IgD-negative memory B cell (primary cell): ENCODE data around the gene USP35. TPM values are rescaled to one million over a fixed set of nuclear protein-coding genes. Genes with fewer than 3 reads are reported as not detected.
"Not testable (repeated sequence)": the region's sequence is repeated elsewhere in the genome, so short reads cannot be mapped to it uniquely, and the experiment has no call there.

Experiments
- H3K27ac Mint-ChIP-seq, 3 donors: one replicate each; pipeline ENCODE4 v1.8.0; 2020 to 2022; ENCODE audit warnings: mild to moderate bottlenecking in 3 of 3, mixed read lengths in 3 of 3, moderate library complexity in 1 of 3
- H3K27me3 Mint-ChIP-seq: one replicate; pipeline ENCODE4 v1.8.0; 2021; ENCODE audit warnings: mixed read lengths
- H3K36me3 Mint-ChIP-seq: one replicate; pipeline ENCODE4 v1.8.0; 2020; ENCODE audit warnings: mild to moderate bottlenecking, mixed read lengths
- H3K4me1 Mint-ChIP-seq, 3 donors: one replicate each; pipeline ENCODE4 v1.8.0; 2020 to 2022; ENCODE audit warnings: mixed read lengths in 3 of 3, mild to moderate bottlenecking in 1 of 3
- H3K4me3 Mint-ChIP-seq, 4 donors: one replicate each; pipeline ENCODE4 v1.8.0; 2020 to 2022; ENCODE audit warnings: mild to moderate bottlenecking in 4 of 4, mixed read lengths in 4 of 4, moderate library complexity in 3 of 4
- H3K9me3 Mint-ChIP-seq, 3 donors: one replicate each; pipeline ENCODE4 v1.8.0; 2020 to 2021; ENCODE audit warnings: mixed read lengths in 3 of 3, mild to moderate bottlenecking in 1 of 3
- polyA plus RNA-seq: library from polyadenylated mRNA; unstranded; fragments of 300-500 nt; fragmentation: Illumina TruSeq; gene quantifications from one replicate; pipeline ENCODE4 v1.2.3, GENCODE V29; 2021

The USP35 gene
- polyA plus RNA-seq, 1 donor from 2014 or later: 0.30 TPM

GRCh38 chr11:78224506-78224905, 35.8 kb downstream of the USP35 start:
- peaks cover 22 to 34% (median 32%) of the 10 kb centered on the region in 3 donors for H3K4me1 Mint-ChIP-seq
- H3K27ac Mint-ChIP-seq: peak overlapping the region in 1 of 3 donors; percentile 47
- no peaks in the 10 kb centered on the region for H3K9me3 Mint-ChIP-seq
- H3K4me3 Mint-ChIP-seq: peak overlapping the region in 1 of 4 donors; percentile 43
- H3K27me3 Mint-ChIP-seq: no peaks in the 10 kb centered on the region
- H3K36me3 Mint-ChIP-seq: peaks cover 18% of the 10 kb centered on the region

DNA sequence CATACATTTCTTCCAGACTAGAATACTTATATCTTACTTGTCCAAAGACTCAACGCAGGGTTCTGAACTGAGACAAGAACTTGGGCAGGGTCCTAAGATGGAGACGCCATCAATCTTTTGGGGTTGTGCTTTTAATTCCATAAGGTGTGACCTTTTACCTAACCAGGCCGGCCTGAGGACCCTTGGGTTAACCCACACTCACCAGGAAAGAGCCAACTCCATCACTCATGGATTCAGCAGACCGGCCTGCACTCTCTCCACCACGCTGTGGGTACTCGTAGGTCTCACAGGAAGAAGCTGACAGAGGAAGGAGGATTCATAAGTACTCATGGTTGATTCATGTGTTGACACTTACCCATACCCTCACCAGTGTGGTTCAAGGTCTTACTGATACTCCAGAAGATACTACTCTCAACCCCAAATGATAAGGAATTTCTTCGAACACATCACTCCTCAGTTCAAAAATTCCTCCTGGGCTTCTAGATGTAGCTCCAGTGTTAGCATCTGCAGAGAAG, 36.2 kb downstream of the USP35 start:
- Mint-ChIP-seq H3K4me3 (no peak overlapping the region), H3K27me3 (no peaks in the 10 kb centered on the region), H3K27ac (peak overlapping the region in 2 of 3 donors; percentile 47 to 76), H3K36me3 (peaks cover 18% of the 10 kb centered on the region), H3K9me3 (no peaks in the 10 kb centered on the region), H3K4me1 (peaks cover 22 to 34% (median 34%) of the 10 kb centered on the region in 3 donors)

- H3K27ac Mint-ChIP-seq: no peak overlapping the region
- H3K4me1 Mint-ChIP-seq: peaks cover 22 to 37% (median 34%) of the 10 kb centered on the region in 3 donors
- H3K9me3 Mint-ChIP-seq: no peaks in the 10 kb centered on the region
- peaks cover 6% of the 10 kb centered on the region for H3K36me3 Mint-ChIP-seq
- no peak overlapping the region for H3K4me3 Mint-ChIP-seq
- no peaks in the 10 kb centered on the region for H3K27me3 Mint-ChIP-seq
Observed at GRCh38 chr11:78226684-78227680, 38.3 kb downstream of the USP35 start.

- no peaks in the 10 kb centered on the region for H3K9me3 Mint-ChIP-seq
- peaks cover 22 to 37% (median 29%) of the 10 kb centered on the region in 3 donors for H3K4me1 Mint-ChIP-seq
- peaks cover 6% of the 10 kb centered on the region for H3K36me3 Mint-ChIP-seq
- peak overlapping the region in 1 of 3 donors; percentile 41 for H3K27ac Mint-ChIP-seq
- H3K27me3 Mint-ChIP-seq: no peaks in the 10 kb centered on the region
- peak overlapping the region in 1 of 4 donors; percentile 73 for H3K4me3 Mint-ChIP-seq
Observed at GRCh38 chr11:78227921-78228320, 39.2 kb downstream of the USP35 start.

DNA sequence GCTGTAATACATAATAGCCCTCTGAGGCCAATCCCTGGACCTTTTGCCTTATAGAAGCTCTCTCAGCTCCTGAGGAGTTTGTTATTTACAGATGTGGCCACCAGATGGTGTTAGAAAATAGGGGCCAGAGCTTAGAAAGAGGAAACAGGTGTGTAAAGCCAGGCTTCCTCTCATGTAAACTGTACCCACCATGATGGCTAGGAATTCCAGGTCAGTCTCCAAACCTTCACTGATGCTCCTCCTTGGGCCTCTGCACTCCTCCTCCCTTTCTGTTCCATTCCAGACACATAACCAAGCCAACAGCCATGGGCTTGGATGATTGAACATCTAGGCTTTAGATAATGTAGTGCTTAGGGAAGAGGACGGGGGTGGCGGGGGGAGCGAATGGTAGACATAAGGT, 39.7 kb downstream of the USP35 start:
- Mint-ChIP-seq H3K27me3 (no peaks in the 10 kb centered on the region), H3K9me3 (no peaks in the 10 kb centered on the region), H3K36me3 (peaks cover 6% of the 10 kb centered on the region), H3K27ac (no peak overlapping the region), H3K4me1 (peaks cover 20 to 31% (median 25%) of the 10 kb centered on the region in 3 donors), H3K4me3 (no peak overlapping the region)

DNA sequence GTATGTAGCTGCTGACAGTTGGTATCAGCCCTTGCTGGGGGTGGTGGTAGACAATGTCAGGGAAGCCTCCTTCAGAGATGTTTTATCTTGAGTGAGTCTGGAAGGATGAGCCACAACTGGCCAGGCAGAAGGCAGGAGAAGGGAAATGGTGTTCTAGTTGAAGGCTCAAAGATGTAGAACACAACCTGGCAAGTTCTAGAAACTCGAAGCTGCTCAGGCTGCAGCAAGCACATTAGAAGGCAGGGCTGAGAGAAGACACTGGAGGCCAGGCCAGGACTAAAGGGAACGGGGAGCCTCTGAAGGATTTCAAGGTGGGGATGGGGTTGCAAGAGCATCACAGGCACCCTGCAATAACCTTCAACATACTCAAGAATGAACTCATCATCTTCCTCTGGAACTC, 40.4 kb downstream of the USP35 start:
- H3K27ac Mint-ChIP-seq: no peak overlapping the region
- H3K27me3 Mint-ChIP-seq: no peaks in the 10 kb centered on the region
- peaks cover 6% of the 10 kb centered on the region for H3K36me3 Mint-ChIP-seq
- H3K4me3 Mint-ChIP-seq: no peak overlapping the region
- H3K4me1 Mint-ChIP-seq: peaks cover 16 to 27% (median 20%) of the 10 kb centered on the region in 3 donors
- H3K9me3 Mint-ChIP-seq: no peaks in the 10 kb centered on the region

DNA sequence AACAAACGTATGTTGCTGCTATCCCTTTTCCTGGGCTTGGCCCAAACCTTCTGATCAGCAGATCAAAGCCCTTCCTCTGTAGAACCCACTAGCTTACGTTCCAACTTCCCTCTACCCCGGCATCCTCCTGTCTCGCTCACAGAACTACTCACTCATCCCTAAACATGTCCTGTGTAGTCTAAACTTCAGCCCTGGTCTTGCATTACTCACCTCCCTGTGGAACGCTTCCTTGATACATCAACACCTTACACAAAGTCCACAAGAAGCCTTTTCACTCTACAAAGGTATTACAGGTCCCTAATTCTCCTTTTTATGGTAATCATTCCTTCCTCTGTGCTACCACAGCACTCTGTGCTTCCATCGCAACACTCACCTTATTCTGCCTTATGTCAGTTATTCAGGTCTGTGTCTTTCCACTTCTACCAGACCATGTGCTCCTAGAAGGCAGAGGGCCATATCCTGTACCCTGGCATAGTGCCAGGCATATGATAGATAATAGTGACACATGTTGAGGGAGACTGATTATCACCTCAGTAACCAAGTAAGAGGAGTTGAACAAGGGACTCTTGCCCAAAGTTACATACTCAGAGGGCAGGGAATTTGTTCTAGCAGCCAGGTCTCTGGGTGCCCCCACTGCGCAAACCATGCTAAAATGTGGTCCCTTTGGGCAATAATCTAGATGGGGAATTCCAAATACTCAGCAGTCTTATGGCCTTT, 41.6 kb downstream of the USP35 start:
- Mint-ChIP-seq H3K36me3 (peaks cover under 1% of the 10 kb centered on the region), H3K4me1 (peaks cover 9 to 18% (median 15%) of the 10 kb centered on the region in 3 donors), H3K9me3 (no peaks in the 10 kb centered on the region), H3K27ac (no peak overlapping the region), H3K27me3 (no peaks in the 10 kb centered on the region), H3K4me3 (no peak overlapping the region)

DNA sequence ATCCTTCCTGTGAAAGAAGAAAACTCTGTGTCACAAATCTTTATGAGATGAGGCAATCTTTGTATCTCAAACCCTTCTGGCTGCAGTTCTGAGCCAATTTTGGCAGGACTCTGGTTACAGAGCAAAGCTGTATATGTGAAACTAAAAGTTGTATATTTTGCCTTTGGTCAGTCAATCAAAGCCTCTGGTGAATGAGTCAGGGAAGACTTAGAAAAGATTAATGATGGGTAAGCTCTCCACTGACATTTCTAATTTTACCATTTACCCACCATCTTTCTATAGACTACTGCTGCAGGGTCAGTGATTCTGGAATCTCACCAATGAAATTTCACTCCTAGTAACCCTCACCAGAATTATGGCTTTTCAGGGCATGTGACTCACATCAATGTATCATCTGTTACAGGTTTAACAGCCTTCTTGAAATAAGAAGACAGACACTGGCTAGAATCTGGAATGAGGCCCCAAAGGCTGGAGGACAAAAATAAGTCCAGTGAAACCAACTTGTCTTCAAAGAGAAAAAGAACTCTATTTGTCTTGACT, 43.3 kb downstream of the USP35 start:
- Mint-ChIP-seq H3K27ac (no peak overlapping the region), H3K4me3 (no peak overlapping the region), H3K36me3 (peaks cover 4% of the 10 kb centered on the region), H3K27me3 (no peaks in the 10 kb centered on the region), H3K4me1 (peaks cover 9 to 17% (median 15%) of the 10 kb centered on the region in 3 donors), H3K9me3 (no peaks in the 10 kb centered on the region)

GRCh38 chr11:78233046-78233445, 44.3 kb downstream of the USP35 start:
- not testable (repeated sequence) for H3K27me3 Mint-ChIP-seq, H3K9me3 Mint-ChIP-seq, H3K27ac Mint-ChIP-seq, H3K4me3 Mint-ChIP-seq
- peaks cover 14% of the 10 kb centered on the region for H3K36me3 Mint-ChIP-seq
- H3K4me1 Mint-ChIP-seq: peaks cover 6 to 12% (median 10%) of the 10 kb centered on the region in 3 donors

DNA sequence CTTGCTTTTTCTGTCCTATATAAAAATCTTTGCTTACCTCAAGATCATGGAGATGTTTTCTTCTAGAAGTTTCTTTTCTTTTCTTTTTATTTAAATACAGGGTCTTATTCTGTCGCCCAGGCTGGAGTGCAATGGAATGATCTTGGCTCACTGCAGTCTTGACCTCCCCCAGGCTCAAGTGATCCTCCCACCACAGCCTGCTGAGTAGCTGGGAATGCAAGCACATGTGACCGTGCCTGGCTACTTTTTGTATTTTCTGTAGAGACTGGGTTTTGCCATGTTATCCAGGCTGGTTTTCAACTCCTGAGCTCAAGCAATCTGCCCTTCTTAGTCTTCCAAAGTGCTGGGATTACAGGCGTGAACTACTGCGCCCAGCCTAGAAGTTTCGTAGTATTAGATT, 45.3 kb downstream of the USP35 start:
- H3K36me3 Mint-ChIP-seq: peaks cover 18% of the 10 kb centered on the region
- no peak overlapping the region for H3K27ac Mint-ChIP-seq
- H3K4me1 Mint-ChIP-seq: peaks cover 0 to 5% (median 4%) of the 10 kb centered on the region in 3 donors
- no peak overlapping the region for H3K4me3 Mint-ChIP-seq
- H3K27me3 Mint-ChIP-seq: no peaks in the 10 kb centered on the region
- H3K9me3 Mint-ChIP-seq: peaks cover 0 to 8% (median 5%) of the 10 kb centered on the region in 3 donors

DNA sequence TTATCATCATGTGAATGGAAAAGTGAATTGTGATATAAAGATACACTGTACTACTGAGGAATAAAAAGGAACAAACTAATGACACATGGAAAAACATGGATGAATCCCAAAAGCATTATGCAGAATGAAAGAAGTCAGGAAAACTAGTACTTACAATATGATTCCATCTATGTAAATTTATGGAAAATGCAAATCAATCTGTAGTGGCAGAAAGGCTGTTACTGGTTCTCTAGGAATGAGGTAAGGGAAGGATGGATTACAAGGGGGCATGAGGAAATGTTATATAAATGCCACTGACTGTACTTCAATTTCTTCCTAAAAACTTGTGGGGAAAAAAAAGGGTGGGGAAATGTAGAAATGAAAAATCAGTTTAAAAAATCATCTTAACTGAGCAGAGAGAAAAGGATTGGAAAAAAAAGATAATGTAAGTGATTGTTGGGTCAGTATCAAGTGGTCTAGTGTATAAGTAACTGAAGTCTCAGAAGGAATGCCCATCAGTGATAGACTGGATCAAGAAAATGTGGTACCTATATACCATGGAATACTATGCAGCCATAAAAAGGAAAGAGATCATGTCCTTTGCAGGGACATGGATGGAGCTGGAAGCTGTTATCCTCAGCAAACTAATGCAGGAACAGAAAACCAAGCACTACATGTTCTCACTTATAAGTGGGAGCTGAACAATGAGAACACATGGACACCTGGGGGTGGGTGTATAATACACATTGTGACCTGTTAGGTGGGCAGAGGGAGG, 48.8 kb downstream of the USP35 start:
- Mint-ChIP-seq H3K4me3 (no peak overlapping the region), H3K4me1 (peaks cover 0 to 4% (median 0%) of the 10 kb centered on the region in 3 donors), H3K9me3 (peaks cover 10 to 18% (median 13%) of the 10 kb centered on the region in 3 donors), H3K27ac (no peak overlapping the region), H3K36me3 (peaks cover 27% of the 10 kb centered on the region), H3K27me3 (no peaks in the 10 kb centered on the region)

GRCh38 chr11:78239781-78240180, 51.1 kb downstream of the USP35 start:
- peaks cover 10 to 18% (median 13%) of the 10 kb centered on the region in 3 donors for H3K9me3 Mint-ChIP-seq
- H3K4me1 Mint-ChIP-seq: peaks cover 7 to 13% (median 9%) of the 10 kb centered on the region in 3 donors
- peaks cover 36% of the 10 kb centered on the region for H3K36me3 Mint-ChIP-seq
- no peak overlapping the region for H3K4me3 Mint-ChIP-seq
- no peak overlapping the region for H3K27ac Mint-ChIP-seq
- no peaks in the 10 kb centered on the region for H3K27me3 Mint-ChIP-seq

DNA sequence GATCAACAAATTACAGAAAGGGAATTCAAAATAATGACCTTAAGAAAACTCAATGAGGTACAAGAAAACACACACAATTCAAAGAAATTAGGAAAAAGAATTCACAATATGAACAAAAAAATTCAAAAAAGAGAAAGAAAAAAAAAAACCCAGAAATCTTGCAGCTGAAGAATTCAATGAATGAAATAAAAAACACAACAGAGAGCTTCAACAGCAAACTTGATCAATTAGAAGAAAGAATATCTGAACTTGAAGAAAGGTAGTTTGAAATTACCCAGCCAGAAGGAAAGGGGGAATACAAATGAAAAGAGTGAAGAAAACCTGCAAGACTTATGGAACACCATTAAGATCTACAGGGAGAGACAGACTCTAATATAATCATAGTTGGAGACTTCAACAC, 52.8 kb downstream of the USP35 start:
- H3K36me3 Mint-ChIP-seq: peaks cover 31% of the 10 kb centered on the region

GRCh38 chr11:78244080-78244479, 55.4 kb downstream of the USP35 start:
- H3K9me3 Mint-ChIP-seq: peaks cover 8 to 12% (median 10%) of the 10 kb centered on the region in 3 donors
- H3K4me1 Mint-ChIP-seq: peaks cover 10 to 13% (median 13%) of the 10 kb centered on the region in 3 donors
- H3K27me3 Mint-ChIP-seq: no peaks in the 10 kb centered on the region
- peak overlapping the region in 1 of 3 donors; percentile 89 for H3K27ac Mint-ChIP-seq
- H3K36me3 Mint-ChIP-seq: peaks cover 23% of the 10 kb centered on the region
- H3K4me3 Mint-ChIP-seq: peak overlapping the region in 1 of 4 donors; percentile 29

More for the DNA sequence above, 52.8 kb downstream of the USP35 start:
- H3K27me3 Mint-ChIP-seq: no peaks in the 10 kb centered on the region
- H3K4me3 Mint-ChIP-seq: no peak overlapping the region
- no peak overlapping the region for H3K27ac Mint-ChIP-seq
- H3K4me1 Mint-ChIP-seq: peaks cover 10 to 13% (median 13%) of the 10 kb centered on the region in 3 donors
- peaks cover 10 to 18% (median 13%) of the 10 kb centered on the region in 3 donors for H3K9me3 Mint-ChIP-seq
